Peyer's patch (tissue), 4 donors: Measurements from ENCODE around the gene SALL4.

ENCODE experiments used
- POLR2A ChIP-seq, 2 donors: fragments of 450-650 bp; IDR thresholded peaks; one replicate each; pipeline ENCODE4 v1.5.1; 2017; ENCODE audit warnings: antibody characterized with exemption in 2 of 2, mild to moderate bottlenecking in 2 of 2, moderate library complexity in 2 of 2
- TF ChIP-seq, protein P1 (sequence below), 6 experiments: fragments of 450-650 bp in 4 of 6; fragments of 200-600 bp in 2 of 6; sonication (generic) in 1 of 6; IDR thresholded peaks; one replicate each; pipeline ENCODE4 v1.5.1; 2017 to 2019; ENCODE audit warnings: antibody characterized with exemption in 6 of 6, mild to moderate bottlenecking in 3 of 6, moderate library complexity in 1 of 6

DNA sequence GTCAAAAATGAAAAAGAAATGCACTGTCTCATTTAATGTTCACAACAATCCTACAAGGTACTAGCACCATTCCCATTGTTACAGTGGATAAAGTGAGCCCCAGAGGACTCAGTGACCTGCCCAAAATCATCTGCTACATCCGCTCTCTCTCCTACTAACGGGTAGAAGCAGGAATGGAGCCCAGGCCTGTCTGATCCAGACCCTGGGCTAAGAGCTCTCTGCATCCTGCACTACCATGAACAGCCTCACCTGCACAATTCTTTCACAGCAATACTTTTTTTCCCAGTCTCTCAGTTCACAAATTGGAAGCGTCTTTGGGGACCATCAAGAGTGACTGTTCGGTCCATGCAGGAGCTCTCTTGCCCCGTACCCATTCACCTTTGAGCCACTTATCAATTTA is 65.4 kb downstream of the SALL4 start:
- TF ChIP-seq, protein P1, sequence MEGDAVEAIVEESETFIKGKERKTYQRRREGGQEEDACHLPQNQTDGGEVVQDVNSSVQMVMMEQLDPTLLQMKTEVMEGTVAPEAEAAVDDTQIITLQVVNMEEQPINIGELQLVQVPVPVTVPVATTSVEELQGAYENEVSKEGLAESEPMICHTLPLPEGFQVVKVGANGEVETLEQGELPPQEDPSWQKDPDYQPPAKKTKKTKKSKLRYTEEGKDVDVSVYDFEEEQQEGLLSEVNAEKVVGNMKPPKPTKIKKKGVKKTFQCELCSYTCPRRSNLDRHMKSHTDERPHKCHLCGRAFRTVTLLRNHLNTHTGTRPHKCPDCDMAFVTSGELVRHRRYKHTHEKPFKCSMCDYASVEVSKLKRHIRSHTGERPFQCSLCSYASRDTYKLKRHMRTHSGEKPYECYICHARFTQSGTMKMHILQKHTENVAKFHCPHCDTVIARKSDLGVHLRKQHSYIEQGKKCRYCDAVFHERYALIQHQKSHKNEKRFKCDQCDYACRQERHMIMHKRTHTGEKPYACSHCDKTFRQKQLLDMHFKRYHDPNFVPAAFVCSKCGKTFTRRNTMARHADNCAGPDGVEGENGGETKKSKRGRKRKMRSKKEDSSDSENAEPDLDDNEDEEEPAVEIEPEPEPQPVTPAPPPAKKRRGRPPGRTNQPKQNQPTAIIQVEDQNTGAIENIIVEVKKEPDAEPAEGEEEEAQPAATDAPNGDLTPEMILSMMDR (IDR thresholded peaks at IDR 0.05): no peak
- no peak for TF ChIP-seq POLR2A (IDR thresholded peaks at IDR 0.05)
